ENCODE measurements around the gene TEX36.
"Not testable (repeated sequence)": the region's sequence is repeated elsewhere in the genome, so short reads cannot be mapped to it uniquely, and the experiment has no call there.

The TEX36 gene, protein sequence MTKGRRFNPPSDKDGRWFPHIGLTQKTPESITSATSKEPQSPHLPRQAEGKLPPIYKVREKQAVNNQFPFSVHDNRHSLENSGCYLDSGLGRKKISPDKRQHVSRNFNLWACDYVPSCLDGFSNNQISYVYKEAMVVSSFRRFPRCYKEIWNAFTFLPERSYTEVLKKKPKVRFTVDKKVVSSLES

DNA sequence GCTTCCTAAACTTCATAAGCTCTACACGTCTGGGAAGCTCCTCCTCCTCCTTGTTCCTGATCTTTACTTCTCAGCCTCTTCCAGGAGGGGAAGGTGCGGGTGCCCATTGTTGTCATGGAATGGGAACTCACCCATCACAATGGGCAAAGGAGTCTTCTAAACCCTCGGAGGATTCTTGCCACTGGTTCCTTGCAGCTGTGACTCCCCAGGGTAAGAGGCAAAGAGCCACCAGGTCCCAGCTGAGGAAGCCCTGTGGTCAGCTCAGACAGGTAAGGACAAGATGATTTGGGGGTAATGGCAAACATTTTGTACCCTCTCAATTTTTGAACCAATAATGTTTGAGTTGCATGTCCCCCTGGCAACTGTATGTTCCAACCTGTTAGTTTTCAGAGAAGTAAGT, at the start of gene TEX36:
TSS of gene TEX36 (minus strand) at position 101 of the 400 bp plus-strand sequence. CDS start 174 bp downstream, outside the sequence.
- no peak for DNase-seq (ENCODE audit: low spot score)

DNA sequence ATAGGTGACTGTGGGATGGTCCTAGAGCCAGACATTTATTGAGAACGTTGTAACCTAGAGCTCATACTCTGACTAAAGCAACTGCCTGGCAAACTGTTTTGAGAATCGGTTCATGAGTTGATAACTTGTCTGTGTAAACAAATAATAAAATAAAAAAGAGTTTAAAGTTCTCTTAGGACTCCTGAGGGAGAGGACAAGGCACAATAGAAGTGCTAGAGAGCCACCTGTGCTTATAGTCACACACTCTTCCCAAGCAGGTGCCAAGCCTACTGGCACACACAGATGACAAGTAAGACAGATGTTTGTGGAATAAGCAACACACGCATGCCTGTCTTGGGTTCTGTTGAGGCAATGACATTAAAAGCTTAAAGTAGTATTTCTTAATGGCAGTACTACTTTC, 44.5 kb upstream of the TEX36 start:
- no peak for DNase-seq (ENCODE audit: low spot score)

DNA sequence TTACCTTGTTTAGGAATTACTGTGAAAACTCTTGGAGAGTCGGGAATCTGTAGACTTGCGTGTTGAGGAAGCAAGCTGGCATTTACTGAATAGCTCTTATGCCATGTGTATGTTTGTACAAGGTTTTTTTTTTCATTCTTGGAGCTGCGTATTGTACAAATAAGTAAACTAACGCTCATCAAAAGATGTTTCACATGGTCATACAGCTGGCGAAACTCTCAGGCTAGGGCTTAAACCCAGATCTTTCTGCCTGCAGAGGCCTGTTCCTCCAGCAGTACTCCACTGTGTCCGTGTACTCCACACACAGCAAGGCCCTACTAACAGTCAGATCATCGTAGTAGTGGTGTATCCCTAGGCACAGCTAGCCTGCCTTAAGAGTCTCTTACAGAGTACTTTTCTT, 44.0 kb upstream of the TEX36 start:
- DNase-seq (ENCODE audit: low spot score) = no peak

DNA sequence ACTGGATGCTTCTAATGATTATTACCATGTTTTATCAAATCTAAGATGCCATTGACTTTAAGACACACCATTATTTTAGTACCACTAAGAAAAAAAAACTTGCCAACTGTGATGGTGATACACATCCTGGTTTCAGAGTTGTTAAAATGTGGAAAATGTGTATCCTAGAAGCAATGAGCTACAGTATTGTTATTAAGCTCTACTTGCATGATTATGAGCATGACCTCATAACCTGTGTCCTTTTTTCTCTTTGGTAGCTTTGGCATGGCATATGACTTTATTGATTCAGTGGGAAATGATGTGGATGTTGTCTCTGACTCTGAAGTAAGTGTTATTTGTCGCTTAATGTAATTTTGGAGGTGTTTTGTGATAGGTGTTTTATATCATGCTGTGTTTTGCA, 39.8 kb upstream of the TEX36 start:
- DNase-seq (ENCODE audit: low spot score) = no peak

DNA sequence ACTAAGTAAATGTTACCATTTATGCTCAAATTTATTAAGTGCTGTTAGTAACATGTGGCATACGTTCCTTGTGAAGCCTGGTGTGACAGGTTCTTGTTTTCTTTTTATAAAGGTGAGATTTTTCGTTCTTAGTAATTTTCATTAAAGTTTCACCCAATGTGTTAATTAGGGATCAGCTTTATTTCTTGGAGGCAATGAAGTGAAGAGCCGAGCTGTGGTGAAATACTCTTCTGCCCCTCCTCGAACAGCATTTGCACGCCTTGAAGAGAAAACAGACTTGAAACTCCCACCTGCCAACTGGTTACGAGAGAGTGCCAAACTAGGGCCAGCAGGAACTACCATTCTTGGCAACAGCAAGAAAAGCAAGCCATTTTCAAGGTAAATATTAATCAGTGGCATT, 38.1 kb upstream of the TEX36 start:
- DNase-seq (ENCODE audit: low spot score) = no peak

DNA sequence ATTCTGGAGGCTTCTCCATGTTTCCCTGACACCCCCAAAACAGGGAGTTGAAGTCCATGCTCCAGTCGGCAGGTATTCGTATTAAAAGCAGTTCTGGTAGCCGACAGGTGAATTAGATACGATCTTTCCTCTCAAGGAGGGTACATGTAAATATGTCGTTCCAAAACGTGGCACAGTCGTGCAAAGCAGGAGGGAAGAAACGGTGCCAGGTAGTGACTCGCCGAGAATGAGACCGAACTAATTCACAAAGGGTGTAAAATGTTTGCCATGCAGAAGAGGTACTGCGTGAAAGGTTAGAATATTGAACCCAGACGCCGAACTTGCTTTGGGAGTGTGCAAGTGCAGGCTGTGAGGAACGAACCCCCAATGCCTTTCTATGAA, 37.0 kb upstream of the TEX36 start:
- peak; percentile 4 for DNase-seq (ENCODE audit: low spot score)

DNA sequence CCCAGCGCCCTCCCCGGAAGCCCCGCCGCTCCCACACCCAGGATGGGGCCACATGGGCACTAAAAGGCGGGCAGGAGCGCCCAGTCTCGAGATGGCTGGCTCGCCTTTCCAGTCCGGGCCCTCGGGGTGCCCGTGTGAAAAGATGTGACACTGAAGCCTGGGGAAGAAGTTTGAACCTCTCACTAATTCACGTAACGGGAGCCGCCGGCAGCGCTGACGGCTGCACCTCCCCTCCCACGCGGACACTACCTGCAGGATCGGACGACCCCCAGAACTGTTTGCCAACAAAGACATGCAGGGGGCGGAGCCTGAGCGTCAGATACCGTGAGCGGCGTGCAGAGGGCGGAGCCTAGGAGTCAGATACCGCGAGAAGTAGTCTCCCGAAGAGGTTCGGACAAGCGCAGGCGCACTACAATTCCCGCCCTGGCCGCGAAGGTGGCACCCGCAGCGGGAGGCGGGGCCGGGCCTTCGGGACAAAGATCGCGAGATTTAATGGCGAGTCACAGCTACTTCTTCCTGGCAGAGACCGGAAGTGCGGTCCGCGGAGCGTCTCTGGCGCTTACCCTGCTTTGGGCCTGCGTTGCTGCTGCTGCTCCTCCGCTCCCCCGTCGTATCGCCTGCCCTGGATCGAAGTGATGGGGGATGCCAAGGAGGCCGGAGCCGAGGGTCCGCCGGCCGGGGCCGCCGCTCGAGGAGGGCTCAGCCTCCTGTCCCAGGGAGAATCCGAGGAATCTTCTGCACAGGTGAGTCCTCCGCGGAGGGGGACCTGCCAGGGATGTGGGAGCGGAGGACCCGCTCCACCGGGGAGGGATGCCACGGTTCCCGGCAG, 36.4 kb upstream of the TEX36 start, which contains the start of gene EDRF1:
TSS of gene EDRF1 (plus strand) at position 537 of the 829 bp plus-strand sequence. CDS start at position 636, 99 bp downstream.
- DNase-seq (ENCODE audit: low spot score) = peak; percentile 99

DNA sequence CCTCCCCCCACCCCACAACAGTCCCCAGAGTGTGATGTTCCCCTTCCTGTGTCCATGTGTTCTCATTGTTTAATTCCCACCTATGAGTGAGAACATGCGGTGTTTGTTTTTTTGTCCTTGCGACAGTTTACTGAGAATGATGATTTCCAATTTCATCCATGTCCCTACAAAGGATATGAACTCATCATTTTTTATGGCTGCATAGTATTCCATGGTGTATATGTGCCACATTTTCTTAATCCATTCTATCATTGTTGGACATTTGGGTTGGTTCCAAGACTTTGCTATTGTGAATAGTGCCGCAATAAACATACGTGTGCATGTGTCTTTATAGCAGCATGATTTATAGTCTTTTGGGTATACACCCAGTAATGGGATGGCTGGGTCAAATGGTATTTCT, 31.8 kb upstream of the TEX36 start:
- DNase-seq (ENCODE audit: low spot score) = not testable (repeated sequence)

DNA sequence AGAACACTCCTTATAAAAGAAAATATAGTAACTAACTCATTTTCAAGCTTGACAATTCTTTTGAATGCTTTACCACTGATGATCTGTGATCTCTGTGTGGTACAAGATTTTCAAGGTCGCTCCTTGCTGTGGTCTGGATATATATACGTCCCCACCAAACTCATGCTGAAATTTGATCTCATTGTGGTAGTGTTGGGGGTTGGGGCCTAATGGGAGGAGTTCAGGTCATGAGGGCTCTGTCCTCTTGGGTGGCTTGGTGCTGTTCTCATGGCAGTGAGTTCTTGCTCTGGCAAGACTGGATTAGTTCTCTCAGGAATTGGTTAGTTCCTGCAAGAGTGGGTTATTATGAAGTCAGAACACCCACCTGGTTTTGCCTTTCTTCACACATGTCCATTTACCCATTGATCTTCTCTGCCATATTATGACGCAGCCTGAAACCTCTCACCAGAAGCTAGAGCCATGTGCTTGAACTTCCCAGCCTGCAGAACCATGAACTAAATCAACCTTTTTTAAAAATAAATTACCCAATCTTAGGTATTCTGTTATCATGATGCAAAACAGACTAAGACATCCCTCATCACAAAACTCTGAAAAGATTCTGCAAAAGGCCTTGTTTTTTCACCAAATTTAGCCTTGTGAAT, 28.3 kb upstream of the TEX36 start:
- DNase-seq (ENCODE audit: low spot score) = no peak

DNA sequence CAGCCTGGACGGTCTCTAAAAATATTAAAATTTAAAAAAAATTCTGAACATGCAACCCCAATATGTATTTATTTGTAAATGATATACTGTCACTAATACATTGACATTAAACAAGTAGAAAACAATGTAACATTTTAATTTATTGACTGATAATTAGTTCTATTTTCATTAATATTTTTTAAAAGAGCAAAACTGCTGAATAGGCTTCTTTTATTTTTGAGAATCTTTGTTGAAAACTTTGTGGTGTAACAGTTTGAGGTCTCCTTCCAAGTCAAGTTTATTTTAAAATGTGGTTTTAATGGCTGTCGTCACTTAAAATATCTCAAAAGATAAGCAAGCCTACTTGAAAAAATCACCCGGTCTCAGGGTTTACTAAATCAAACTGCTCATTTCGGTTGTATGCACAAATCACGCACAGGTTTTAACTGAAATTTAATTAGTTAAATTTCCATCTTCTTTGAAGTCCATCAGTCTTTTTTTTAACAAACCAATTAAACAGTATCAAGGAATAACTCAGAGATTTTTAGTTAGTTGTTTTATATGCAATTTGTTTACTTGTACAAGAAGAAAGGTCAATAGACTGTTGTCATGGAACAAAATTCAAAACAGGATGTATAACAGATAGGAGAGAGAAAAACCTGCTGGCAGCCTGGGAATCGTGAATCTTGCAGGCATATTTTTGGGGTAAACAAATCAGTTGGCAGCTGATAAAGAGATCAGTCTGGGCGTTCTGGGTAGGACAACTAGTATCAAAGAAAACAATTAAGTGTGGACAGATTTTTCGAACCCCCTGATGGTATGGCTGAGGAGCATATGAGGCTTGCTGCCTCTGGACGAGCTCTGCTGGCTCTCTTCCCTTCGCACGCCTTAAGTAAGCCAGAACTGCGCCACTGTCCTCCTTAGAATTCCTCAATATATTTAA, 26.9 kb upstream of the TEX36 start:
- DNase-seq (ENCODE audit: low spot score) = no peak

DNA sequence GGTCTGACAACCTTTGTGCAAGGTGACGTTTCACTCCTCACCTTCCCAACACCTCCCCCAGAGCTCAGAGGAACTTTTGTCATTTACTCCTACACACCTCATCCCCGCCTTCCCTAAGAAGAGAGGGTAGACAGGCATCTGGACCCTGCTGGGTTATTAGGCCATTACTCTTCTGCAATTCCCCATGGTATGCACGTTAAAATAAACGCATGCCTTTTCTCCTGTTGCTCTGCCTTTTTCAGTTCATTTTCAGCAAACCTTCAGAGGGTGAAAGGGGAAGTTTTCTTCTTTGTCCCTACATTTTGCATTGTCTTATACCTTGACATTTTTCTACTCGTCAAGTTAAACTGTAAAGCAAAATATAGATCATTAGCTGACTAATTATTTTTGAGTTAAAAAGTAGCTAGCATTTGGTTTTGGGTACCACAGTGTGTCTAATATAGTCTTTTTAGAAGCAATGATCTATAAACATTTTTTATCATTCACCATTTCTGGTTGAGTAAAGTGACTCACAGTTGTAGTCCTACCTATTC, 26.1 kb upstream of the TEX36 start:
- DNase-seq (ENCODE audit: low spot score) = no peak

DNA sequence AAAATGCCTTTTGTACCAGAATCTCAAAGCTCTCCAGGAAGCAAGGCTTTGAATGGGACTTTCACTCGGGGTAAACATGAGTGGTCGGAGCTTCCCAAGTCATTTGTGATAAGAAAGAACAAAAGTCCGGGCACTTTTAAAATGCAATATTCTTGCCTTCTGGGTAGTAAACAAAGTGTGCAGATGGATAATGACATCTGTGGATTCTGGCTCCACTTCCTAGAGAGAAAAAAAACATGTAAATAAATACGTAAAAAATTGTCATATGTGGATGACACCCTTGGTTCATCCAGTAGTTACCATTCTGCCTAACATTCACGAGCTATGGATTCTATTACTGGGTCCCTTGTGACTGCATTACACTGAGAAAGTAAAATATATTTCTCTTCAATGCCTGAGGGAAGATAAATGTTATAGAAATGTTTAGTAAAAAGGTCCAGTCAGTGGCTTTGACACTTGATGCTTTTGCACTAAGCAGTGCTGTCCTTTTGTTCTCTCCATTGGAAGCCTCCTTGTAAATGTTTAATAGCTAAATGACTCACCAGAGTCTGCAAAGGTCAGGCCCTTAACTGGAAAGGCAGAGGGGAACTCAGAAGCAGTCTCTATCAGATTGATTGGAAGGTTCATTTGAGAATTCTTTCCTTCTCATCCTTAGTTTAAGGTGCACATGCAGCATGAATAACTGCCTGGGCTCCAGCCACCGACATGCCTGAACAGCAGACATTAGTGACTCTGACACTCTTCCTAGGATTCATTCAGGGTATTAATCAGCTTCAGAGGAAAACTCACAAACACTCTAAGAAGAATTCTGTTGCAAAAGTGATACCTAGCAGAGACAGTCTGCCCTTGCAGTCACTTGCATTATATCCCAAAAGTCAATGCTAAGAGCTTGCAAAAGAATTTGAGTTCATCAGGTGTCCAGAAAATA, 24.8 kb upstream of the TEX36 start:
- DNase-seq (ENCODE audit: low spot score) = peak; percentile 30

DNA sequence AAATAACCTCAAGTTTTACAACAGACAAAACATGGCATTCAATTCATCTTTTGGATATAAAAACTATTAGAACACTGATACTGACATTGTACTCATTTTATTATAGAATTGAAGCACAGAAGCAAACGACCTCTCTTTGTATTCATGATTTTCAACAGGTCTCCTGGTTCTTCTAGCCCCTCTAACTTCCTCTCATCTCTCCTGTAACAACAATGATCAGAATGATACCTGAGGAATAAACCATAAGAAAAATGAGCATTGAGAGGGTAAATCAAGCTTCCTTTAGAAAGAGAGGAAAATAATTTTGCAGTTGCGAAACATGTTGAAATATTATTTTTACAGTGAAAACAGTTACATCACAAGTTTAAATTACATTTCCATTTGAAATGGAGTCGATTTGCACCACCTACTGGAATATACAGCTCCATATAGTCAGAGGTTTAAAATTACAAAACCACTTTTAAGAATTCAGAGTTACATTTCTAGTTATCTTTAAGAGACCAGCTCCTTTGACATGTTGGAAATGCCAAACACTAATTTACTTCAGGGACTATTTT, 17.5 kb upstream of the TEX36 start:
- peak; percentile 51 for DNase-seq (ENCODE audit: low spot score)

DNA sequence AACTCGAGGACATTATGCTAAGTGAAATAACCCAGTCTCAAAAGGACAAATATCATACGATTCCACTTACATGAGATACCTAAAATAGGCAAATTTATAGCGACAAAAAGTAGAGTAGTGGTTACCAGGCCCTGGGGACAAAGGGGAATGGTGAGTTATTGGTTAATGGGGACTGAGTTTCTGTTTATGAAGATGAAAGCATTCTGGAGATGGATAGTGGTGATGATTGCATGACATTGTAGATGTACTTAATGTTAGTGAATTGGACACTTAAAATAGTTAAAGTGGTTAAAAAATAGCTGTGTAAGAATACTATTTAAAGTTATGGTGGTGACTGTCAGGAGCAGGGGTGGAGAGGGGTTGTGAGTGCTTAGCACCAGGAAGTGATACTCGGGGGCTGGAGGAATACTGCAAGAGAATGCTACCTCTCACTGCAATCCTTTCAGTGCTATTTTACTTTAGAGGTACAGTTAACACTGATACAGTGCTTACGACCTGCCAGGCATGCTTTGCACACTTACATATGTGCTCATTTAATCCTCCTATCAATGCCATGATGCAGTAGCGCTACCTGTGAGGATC, 16.7 kb upstream of the TEX36 start:
- no peak for DNase-seq (ENCODE audit: low spot score)

DNA sequence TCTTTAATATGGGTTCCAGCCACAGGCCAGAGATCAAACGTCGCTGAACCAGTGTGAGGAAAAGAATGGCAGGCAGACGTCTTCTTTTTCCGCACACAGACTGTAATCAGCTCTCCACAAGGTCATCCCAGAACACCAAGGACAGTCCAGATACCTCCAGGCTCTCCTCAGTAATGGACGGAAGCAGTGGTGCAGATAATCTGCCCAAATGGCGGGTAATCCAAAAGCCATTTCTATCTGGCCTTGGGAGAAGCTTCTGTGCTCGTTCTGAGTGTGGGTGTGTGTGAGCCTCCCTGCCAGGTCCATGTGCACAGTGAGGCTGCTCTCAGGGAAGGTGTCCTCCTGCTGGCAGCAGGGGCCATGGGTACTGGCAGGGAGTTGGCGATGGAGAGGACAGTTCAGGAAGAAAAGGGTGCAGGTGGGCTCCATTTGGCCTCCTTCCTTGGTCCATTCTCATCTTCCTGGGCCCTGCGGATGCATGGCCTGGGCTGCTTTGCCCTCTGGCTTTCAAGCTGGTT, 15.6 kb upstream of the TEX36 start:
- DNase-seq (ENCODE audit: low spot score) = no peak

DNA sequence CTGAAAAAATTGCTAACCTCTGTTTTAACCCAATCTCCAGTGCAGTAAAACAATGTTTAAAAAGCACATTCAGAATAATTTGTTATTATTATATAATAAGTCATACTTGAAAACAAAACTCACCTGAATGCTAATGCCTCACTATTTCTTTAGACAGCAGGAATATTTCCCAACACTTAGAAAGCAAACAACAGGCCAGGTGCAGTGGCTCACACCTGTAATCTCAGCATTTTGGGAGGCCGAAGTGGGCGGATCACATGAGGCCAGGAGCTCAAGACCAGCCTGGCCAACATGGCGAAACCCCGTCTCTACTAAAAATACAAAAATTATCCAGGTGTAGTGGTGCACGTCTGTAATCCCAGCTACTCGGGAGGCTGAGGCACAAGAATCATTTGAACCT, 13.9 kb upstream of the TEX36 start:
- DNase-seq (ENCODE audit: low spot score) = not testable (repeated sequence)

DNA sequence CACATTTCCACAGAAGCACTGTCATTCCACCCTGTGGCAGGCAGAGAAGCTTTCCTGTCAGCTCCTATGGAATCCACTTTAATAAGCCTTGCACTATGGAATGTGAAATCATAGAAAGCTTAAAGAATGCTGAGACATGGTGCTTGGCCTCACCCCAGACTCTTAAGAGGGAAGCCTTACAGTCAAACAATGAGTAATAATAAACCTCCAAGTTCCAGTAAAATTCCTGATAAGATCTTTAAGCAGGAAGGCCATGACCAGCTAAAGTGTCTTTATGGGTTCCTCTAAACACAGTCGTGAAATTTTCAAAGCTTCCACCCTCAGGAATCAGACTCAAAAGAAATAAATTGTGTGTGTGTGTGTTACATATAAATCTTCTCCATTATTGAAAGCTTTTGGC, 11.9 kb upstream of the TEX36 start:
- peak; percentile 81 for DNase-seq (ENCODE audit: low spot score)

DNA sequence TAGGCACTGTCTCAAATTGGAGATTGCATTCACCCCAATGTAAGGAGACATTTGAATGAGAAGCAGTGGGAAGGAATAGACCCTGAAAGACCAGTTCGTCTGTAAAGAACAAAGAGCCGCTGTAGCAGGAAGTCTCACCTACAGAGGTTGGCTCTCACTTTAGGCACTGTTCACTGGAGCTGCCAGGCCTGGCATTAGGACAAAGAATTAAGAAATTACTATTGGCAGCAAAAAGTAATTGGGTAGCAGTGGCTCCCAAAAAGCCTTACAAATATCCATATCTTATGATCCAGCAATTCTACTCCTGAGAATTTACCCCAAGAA, 10.5 kb upstream of the TEX36 start:
- DNase-seq (ENCODE audit: low spot score) = no peak

DNA sequence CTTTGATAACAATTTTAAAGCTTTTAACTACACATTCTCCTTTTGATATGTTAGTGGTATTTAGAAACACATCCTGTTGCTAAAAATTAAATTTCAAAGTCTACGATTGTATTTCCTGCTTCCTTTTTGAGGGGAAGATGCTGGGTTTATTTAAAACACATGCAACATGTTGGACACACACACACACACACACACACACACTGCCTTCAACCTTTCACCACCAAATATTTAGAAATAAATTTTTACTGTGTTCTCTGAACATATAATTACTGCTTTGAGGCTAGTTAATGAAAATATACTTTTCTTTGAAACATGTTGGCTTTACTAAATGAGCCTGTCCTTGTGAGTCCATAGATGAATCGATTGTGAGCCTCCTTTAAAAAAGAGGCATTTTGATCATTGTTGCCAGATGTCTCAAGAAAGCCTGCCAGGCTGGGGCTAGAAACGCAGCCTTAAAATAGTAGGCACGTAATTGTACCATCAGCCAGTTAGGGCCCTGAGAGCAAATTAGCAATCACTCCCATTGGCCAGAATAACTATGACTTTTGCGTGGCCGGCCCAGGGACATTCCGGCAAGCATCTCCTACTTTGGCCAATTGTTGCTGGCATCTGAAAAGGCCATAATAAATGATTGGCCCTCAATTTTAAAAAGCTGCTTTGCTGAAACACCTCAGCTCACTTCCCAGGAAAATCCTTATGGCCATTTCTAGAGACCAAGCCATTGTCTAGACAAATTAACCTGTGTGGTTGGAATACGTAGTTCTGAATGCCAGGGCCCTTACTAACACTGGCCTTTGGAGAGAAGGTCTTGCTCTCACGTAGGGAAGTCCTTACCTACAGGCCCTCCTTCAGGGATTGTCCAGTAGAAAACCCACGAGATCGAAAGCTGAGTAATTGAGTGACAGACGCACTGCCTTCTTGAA, 9.9 kb upstream of the TEX36 start:
- peak; percentile 66 for DNase-seq (ENCODE audit: low spot score)
